SHP77 (cell line): ENCODE results near the gene SLC25A26.
A peak's percentile ranks its signal among the peaks of the same experiment; 100 is the strongest.
"Not testable (repeated sequence)": the region's sequence is repeated elsewhere in the genome, so short reads cannot be mapped to it uniquely, and the experiment has no call there.

Experiments
- DNase-seq, 2 experiments: peaks; one replicate each; lab custom pipeline; 2025; lab: John Stamatoyannopoulos, UW

Gene SLC25A26

DNA sequence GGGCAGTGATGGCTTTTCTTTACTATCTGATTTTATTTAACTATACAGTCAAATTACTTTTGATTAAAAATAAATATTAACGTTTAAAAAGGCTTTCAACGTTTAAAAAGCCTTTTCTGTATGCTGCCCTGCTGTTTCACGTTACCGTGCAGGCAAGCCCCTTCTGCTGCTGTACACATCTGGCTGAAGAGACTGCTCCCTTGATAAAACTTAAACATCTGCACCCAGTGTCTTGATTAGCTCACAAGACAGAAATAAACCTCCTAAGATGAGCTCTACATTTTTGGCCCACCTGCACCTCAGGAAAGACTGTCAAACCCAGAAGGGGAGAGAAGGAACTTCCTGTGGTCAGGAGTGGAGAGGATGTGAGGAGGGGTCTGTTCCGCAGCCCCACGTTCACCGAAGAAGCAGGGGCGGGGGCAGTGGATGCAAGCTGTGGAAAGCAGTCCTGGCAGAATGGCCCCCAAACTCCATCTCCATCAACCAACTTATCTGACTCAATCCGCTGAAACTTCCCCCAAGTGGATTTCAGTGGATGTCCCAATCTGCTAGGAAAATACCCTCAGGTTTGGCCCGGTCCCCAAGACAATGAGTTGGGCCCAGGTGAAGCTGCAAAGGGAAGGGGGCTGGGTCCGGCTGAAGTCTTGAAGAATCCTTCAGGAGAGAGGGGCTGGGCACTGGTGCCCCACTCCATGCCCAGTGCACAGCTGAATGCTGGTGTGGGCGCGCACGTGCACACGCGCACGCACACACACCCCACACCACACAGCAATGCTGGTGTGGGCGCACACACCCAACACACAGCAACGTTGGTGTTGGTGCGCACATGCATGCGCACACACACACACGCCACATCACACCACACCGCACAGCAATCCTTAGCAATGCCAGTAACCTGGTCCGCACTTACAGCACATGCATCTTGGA lies 191.4 kb downstream of the SLC25A26 start:
- no peak for DNase-seq

DNA sequence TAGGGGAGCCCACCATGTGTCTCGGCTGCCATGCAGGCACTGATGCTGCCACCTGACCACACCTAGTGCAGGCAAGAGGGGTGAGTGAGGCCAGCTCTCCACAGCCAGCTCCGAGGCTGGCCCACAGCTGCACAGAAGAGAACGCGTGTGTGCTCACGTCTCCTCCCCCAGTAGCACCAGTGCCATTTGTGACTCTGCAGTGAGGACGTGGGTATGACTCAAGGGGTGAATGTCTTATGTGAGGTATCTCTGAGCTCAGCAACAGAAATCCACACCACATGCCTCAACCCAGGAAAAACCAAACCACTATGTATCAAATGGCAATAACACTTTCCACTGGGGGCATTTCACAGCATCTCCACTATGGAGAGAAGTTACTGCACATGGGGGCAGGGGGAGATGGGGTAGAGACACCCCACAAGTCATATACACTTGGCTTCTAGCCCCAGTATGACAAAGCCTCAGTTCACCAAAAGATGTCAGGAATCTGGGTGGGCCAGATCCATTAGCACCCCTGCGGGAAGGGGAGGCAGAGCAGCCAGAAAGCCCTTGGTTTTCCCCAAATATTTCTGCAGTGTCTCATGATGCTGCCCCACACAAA lies 192.4 kb downstream of the SLC25A26 start:
- no peak for DNase-seq

DNA sequence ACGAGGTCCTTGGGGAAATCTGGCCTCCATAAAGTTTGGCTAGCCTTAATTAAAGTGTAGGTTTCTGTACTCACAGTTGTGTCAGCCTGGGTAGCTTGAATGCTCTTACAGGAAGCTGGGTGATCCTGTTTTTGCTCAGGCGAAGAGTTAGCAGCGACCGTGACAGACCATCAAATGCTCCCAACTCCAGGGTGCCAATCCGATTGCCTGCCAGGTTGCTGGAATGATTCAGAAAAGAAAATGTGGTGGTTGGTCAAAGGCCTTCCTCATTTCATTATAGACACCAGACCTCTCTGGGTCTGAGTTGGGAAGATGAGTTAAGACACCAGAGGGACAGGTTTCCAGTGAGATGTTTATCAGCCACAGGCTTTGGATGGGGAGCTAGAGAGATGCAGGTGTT lies 194.0 kb downstream of the SLC25A26 start:
- no peak for DNase-seq

DNA sequence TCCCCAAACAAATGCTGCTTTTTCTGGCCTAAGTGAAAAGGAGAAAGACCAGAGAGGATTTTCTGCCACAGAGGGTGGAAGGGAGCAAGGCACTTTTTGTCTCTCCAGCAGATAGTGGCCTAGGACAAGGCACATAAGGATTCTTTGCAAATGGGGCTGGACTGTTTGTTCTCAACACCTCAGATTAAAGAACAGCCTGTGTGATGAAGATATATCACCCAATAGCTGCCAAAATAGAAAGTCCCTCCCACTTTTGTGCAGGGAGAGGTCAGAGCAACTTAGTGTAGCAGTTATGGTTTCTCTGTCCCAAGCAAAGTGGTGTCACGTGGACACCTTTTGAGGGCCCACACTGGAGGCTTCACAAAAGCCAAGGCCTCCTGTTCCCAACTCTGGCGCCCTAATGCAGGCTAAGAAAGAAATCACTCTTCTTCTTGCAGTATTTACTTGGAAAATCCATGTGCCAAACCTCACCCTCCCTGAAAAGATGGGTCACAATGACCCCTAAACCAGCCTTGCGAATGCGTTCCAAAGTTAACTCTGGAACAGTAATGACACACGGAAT lies 195.1 kb downstream of the SLC25A26 start:
- DNase-seq: no peak

DNA sequence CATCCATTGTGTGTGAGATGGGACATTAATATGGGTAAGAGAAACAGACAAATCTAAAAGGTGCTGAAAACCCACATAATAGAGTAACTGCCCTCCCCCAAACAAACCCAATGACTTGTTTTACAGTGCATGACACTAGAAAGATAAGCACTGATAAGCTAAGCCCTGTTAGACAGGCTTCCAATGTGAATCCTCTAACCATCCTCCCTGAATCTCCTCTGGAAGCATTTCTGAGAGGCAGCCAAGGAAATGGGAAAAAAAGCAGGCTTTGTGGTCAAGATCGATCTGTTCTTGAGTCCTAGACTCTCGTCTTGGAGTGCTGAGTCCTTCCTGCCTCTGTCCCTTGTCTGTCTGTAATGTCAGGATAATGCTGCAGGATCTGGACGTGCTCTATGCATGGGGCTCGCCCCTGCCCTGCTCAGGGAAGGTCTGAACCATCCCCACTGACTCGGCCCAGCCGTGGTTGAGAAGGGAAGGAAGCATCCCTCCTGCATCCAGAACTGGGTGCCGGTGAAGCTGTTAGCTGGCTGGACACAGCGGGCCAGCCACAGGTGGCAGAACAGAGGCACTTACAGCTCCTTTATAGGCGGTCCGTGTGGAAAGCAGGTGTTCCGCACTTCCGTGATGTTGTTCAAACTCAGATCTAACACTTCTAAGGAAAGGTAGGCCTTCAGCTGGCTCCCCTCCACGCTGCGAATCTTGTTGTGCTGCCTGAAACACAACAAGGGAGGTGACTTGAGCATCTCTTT lies 195.9 kb downstream of the SLC25A26 start:
- no peak for DNase-seq

DNA sequence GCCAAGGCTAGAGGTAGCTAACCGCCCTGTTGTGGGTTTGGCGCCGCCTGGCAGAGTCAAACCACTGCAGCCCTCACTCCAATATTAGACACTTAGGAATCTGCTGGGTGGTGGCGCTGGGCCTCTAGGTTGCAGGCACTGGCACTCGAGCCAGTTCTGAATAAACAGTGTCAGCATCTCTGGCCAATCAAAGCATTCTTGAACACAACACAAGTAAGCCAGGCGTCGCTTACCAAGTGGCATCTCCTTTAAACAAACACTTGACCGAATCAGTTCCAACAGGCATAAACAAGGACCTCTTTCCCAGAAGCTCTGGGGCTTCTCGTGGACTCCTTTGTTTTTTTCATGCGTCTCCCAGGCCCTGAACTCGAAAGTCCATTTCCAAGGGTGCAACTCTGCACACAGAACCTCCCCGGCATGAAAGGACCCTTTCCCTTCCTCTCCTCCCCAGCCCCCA lies 197.7 kb downstream of the SLC25A26 start:
- peak; percentile 37 to 53 for DNase-seq

DNA sequence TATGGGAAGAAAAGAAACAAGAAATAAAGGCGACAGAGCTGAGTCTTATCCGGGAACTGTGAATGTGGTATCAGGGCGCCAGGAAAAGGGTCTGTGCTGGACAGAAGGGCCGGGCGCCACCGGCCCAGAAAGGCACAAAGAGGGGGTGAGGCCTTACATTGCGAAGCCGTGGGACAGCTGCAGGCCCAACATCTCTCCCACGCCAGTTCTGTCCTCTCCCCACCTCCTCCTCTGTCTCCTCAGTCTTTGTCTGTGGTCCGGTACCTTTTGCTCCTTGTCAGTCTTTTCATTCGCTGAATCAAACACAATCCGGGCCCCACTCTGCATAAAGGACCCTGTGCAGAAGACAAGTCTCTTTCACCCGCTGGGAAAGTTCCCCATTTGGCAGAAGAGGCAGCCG lies 198.2 kb downstream of the SLC25A26 start:
- no peak for DNase-seq

DNA sequence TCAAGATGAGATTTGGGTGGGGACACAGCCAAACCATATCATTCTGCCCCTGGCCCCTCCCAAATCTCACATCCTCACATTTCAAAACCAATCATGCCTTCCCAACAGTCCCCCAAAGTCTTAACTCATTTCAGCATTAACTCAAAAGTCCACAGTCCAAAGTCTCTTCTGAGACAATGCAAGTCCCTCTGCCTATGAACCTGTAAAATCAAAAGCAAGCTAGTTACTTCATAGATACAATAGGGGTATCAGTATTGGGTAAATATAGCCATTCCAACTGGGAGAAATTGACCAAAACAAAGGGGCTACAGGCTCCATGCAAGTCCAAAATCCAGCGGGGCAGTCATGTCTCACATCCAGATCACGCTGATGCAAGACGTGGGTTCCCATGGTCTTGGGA lies 200.3 kb downstream of the SLC25A26 start:
- DNase-seq: not testable (repeated sequence)

DNA sequence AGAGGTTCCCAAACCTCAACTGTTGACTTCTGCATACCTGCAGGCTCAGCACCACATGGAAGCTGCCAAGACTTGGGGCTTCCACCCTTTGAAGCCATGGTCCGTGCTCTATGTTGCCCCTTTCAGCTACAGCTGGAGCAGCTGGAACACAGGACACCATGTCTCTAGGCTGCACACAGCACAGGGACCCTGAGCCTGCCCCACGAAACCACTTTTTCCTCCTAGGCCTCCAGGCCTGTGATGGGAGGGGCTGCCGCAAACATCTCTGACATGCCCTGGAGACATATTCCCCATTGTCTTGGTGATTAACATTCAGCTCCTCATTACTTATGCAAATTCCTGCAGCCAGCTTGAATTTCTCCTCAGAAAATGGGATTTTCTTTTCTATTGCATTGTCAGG lies 201.1 kb downstream of the SLC25A26 start:
- not testable (repeated sequence) for DNase-seq

DNA sequence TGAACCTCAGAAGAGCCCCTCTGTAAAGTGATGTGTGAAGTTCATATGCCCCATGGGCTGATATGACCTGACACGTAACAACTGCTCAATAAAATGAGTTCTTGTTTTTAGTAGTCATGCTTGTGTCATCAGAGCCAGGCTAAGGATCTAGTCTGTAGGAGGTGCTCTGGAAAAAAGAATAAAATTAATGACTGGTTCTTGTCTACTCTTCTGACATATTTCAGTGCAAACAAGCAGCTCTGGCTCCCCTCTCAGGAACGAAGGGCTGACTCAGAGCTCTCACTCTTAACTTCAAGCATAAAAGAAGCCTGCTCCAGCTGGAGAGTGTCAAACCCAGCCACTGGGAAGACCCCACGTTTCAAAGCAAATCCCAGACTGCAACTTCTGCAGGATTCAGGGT lies 203.0 kb downstream of the SLC25A26 start:
- no peak for DNase-seq

DNA sequence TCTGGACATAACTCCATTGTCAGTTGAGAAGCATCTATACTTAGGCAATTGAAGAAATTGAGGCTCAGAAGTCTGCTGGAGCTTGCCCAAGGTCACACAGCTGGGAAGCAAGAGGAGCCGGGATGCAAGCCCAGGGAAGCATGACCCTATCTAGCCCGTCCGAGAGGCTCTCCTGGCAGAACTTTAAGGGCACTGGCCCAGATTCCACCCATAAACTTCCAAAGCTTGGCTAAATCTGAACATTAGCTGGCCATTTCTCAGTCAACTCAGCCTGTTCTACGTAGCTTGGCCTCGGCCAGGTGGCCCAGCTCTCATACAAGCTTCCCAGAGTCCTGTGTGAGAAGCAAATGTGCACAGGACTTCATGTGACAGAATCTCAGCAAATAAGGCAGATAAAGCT lies 204.2 kb downstream of the SLC25A26 start:
- no peak for DNase-seq

DNA sequence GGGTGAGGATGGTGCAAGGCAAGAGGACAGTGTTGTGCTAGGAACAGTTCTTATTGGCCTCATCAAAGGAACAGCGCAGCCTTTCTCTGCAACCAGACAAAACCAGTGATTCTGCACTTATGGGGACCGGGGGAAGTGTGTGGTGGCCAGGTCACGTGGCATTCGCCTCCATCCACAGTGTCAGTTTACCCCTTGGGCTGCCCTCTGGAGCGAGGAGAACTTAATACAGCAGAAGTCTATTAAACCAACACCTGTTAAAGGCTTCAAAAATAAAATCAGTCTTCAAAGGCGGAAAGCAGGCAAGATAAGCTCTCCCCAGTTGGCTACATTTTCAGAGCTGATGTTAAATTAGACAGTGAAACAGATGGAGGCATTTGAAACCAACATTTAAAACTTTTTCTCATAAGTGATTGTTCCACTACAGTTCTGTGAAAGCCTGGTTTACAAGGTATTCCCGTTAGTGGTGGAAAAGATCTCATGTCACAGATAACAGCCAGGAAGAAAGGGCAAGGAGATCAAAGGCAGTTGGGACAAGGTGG lies 204.8 kb downstream of the SLC25A26 start:
- no peak for DNase-seq

DNA sequence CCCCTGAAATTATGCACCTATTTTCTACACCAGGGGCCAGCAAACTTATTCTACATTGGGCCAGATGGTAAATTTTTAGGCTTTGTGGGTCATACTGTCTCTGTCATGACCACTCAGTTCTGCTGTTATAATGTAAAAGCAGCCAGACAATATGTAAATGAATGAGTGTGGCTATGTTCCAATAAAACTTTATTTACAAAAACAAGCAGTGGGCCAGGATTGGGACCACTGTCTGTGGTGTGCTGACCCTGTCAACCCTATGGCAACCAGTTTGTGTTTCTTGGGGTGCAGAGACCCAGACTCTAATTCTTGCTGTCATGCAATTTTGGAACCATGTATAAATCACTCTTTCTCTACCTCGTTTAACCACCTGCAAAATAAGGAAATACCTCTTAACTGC lies 205.3 kb downstream of the SLC25A26 start:
- no peak for DNase-seq

DNA sequence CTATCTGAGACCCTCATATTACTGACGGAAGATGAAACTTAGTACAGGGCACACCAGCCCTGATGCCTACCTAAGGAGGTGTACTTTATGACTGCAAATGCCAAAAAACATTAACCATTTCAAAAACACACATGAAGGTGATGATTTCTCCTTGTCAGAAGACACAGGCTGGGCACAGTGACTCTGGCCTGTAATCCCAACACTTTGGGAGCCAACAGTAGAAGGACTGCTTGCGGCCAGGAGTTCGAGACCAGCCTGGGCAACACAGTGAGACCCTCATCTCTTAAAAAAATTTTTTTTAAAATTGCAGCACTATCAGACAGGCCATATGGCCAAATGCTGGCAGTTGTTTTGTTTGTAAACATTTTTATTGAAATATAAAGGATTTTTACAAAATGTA lies 206.6 kb downstream of the SLC25A26 start:
- no peak for DNase-seq

DNA sequence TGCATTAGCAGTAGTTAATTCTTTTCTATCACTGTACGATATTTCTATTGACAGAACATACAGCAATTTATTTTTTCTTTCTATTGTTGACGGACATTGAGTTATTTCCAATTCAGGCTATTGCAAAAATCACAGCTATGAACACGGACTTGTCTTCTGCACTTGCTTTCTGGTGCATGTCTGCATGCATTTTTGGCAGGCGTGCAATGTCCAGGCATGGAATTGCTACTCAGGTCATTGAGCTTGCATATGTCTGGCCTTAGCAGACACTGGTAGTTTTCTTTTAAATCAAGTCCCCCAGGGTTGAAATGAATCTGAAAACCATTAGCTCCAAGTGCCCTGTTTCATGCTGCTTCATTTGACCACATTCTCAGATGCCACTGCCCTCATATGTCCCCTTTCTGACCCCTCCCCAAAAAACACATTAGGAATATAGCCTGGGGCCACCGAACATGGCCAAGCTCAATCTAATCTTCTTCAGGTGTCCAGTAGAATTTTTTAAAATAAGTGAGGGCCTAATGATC lies 207.2 kb downstream of the SLC25A26 start:
- no peak for DNase-seq
